ENCODE measurements around the gene NDE1. TPM values are rescaled to one million over a fixed set of nuclear protein-coding genes. Genes with fewer than 3 reads are reported as not detected.

Gene NDE1
- total and polyA plus RNA-seq, 4 donors = 2.5 to 17.3 (median 4.4) TPM

GRCh38 chr16:15665107-15665506 lies 15.1 kb downstream of the NDE1 start:
- TF ChIP-seq FOXA1 (IDR thresholded peaks at IDR 0.05) (no peak), MAX (IDR thresholded peaks at IDR 0.05) (no peak), CTCF (IDR thresholded peaks at IDR 0.05; ENCODE audit: low read depth, low read length, missing input control) (no peak), HNF4G (IDR thresholded peaks at IDR 0.05) (no peak), GABPA (IDR thresholded peaks at IDR 0.05 in 1 of 2, conservative IDR thresholded peaks at IDR 0.05 in 1 of 2) (no peak), YY1 (IDR thresholded peaks at IDR 0.05) (no peak), HNF4A (conservative IDR thresholded peaks at IDR 0.05) (no peak), RAD21 (IDR thresholded peaks at IDR 0.05) (no peak)

GRCh38 chr16:15667091-15667742 lies 17.2 kb downstream of the NDE1 start:
- Histone ChIP-seq H3K4me1 (ENCODE audit: control insufficient read depth in 4 of 4, insufficient read depth in 4 of 4, low read length in 3 of 4) (peaks cover 0 to under 1% (median 0%) of the 10 kb centered on the region in 4 donors), H3K9me3 (ENCODE audit: control insufficient read depth in 4 of 4, low read length in 3 of 4) (no peaks in the 10 kb centered on the region), H3K9ac (ENCODE audit: low read depth in 1 of 2, low read length in 2 of 2) (no peak overlapping the region), H3K27me3 (ENCODE audit: control insufficient read depth in 4 of 4, insufficient read depth in 4 of 4, low read length in 3 of 4) (no peaks in the 10 kb centered on the region), H3K36me3 (ENCODE audit: control insufficient read depth in 4 of 4, insufficient read depth in 3 of 4, low read depth in 1 of 4, low read length in 3 of 4) (peaks cover 6 to 11% (median 7%) of the 10 kb centered on the region in 4 donors), H3K4me3 (ENCODE audit: low read depth in 1 of 3, low read length in 3 of 3) (no peak overlapping the region), H3K27ac (ENCODE audit: low read depth in 1 of 2, low read length in 2 of 2) (no peak overlapping the region)
- DNase-seq (ENCODE audit: low spot score) = no peak
- no peak for TF ChIP-seq ZBTB33 (IDR thresholded peaks at IDR 0.05)
- TF ChIP-seq RXRA (IDR thresholded peaks at IDR 0.05) = no peak
- TF ChIP-seq FOXA1 (IDR thresholded peaks at IDR 0.05) = no peak
- TF ChIP-seq FOXA2 (IDR thresholded peaks at IDR 0.05) = no peak
- TF ChIP-seq MAX (IDR thresholded peaks at IDR 0.05) = no peak
- TF ChIP-seq JUND (IDR thresholded peaks at IDR 0.05) = no peak
- no peak for TF ChIP-seq REST (IDR thresholded peaks at IDR 0.05)
- TF ChIP-seq GABPA (IDR thresholded peaks at IDR 0.05 in 1 of 2, conservative IDR thresholded peaks at IDR 0.05 in 1 of 2) = no peak
- no peak for TF ChIP-seq TAF1 (conservative IDR thresholded peaks at IDR 0.05)
- 97% methylated on average over 18 of the region's 18 CpGs for WGBS

More at GRCh38 chr16:15665107-15665506, 15.1 kb downstream of the NDE1 start:
- H3K4me3 ChIP-seq (ENCODE audit: low read depth in 1 of 3, low read length in 3 of 3) = no peak overlapping the region
- no peak for DNase-seq (ENCODE audit: low spot score)
- H3K27me3 ChIP-seq (ENCODE audit: control insufficient read depth in 4 of 4, insufficient read depth in 4 of 4, low read length in 3 of 4) = no peaks in the 10 kb centered on the region
- no peak overlapping the region for H3K9ac ChIP-seq (ENCODE audit: low read depth in 1 of 2, low read length in 2 of 2)
- no peaks in the 10 kb centered on the region for H3K4me1 ChIP-seq (ENCODE audit: control insufficient read depth in 4 of 4, insufficient read depth in 4 of 4, low read length in 3 of 4)
- H3K9me3 ChIP-seq (ENCODE audit: control insufficient read depth in 4 of 4, low read length in 3 of 4) = no peaks in the 10 kb centered on the region
- H3K27ac ChIP-seq (ENCODE audit: low read depth in 1 of 2, low read length in 2 of 2) = no peak overlapping the region
- peaks cover 6 to 11% (median 7%) of the 10 kb centered on the region in 4 donors for H3K36me3 ChIP-seq (ENCODE audit: control insufficient read depth in 4 of 4, insufficient read depth in 3 of 4, low read depth in 1 of 4, low read length in 3 of 4)

Measured in liver (tissue), 9 donors.